Trophoblast cell (in vitro differentiated cells and primary cell): ENCODE results near the gene IL36B. TPM values are rescaled to one million over a fixed set of nuclear protein-coding genes. Genes with fewer than 3 reads are reported as not detected.

Source experiments
- DNase-seq, 2 donors: peaks; one replicate each; pipeline ENCODE4 v3.0.0-alpha.2; 2016
- H2AFZ ChIP-seq: 2 replicates; pipeline ENCODE4 v1.6.1; 2013; ENCODE audit warnings: low read length, moderate library complexity, mild to moderate bottlenecking; ENCODE audit not compliant: insufficient read depth, poor library complexity
- H2AK5ac ChIP-seq: 2 replicates; pipeline ENCODE4 v1.6.1; 2013; ENCODE audit warnings: mild to moderate bottlenecking, low read length
- H2BK120ac ChIP-seq: 2 replicates; pipeline ENCODE4 v1.6.1; 2013; ENCODE audit warnings: low read length, mild to moderate bottlenecking, moderate library complexity; ENCODE audit not compliant: insufficient read depth, poor library complexity
- H2BK12ac ChIP-seq: 2 replicates; pipeline ENCODE4 v1.6.1; 2013; ENCODE audit warnings: mild to moderate bottlenecking, low read length, moderate library complexity
- H2BK5ac ChIP-seq: 2 replicates; pipeline ENCODE4 v1.6.1; 2013; ENCODE audit warnings: low read length, low read depth, moderate library complexity, mild to moderate bottlenecking; ENCODE audit not compliant: poor library complexity
- H3K14ac ChIP-seq: 2 replicates; pipeline ENCODE4 v1.6.1; 2013; ENCODE audit warnings: mild to moderate bottlenecking, low read length
- H3K18ac ChIP-seq: 2 replicates; pipeline ENCODE4 v1.6.1; 2013; ENCODE audit warnings: mild to moderate bottlenecking, low read length
- H3K23ac ChIP-seq: 2 replicates; pipeline ENCODE4 v1.6.1; 2013; ENCODE audit warnings: low read length
- H3K27ac ChIP-seq: 2 replicates; pipeline ENCODE4 v1.5.1; 2013; ENCODE audit warnings: low read depth, mild to moderate bottlenecking, inconsistent platforms, low read length, moderate library complexity
- H3K27me3 ChIP-seq: 2 replicates; pipeline ENCODE4 v1.6.1; 2013; ENCODE audit warnings: inconsistent platforms, mild to moderate bottlenecking, low read length, moderate library complexity; ENCODE audit not compliant: insufficient read depth
- H3K36me3 ChIP-seq, 2 experiments: 1 replicate in 1 of 2; 2 replicates in 1 of 2; pipeline ENCODE4 v1.6.1; 2013; ENCODE audit warnings: low read length in 2 of 2, mild to moderate bottlenecking in 2 of 2, moderate library complexity in 1 of 2; ENCODE audit not compliant: insufficient read depth in 2 of 2, control insufficient read depth in 1 of 2
- H3K4ac ChIP-seq: 2 replicates; pipeline ENCODE4 v1.6.1; 2013; ENCODE audit warnings: low read depth, mild to moderate bottlenecking, low read length, moderate library complexity
- H3K4me1 ChIP-seq, 2 experiments: 1 replicate in 1 of 2; 2 replicates in 1 of 2; pipeline ENCODE4 v1.6.1; 2013; ENCODE audit warnings: low read length in 2 of 2, mild to moderate bottlenecking in 2 of 2, moderate library complexity in 1 of 2; ENCODE audit not compliant: insufficient read depth in 2 of 2, control insufficient read depth in 1 of 2
- H3K4me2 ChIP-seq: 2 replicates; pipeline ENCODE4 v1.6.1; 2013; ENCODE audit warnings: inconsistent platforms, mild to moderate bottlenecking, low read length, moderate library complexity
- H3K4me3 ChIP-seq: 2 replicates; pipeline ENCODE4 v1.5.1; 2013; ENCODE audit warnings: mild to moderate bottlenecking, low read depth, low read length, inconsistent platforms
- H3K79me1 ChIP-seq: one replicate; pipeline ENCODE4 v1.6.1; 2013; ENCODE audit warnings: low read length
- H3K79me2 ChIP-seq: 2 replicates; pipeline ENCODE4 v1.6.1; 2013; ENCODE audit warnings: low read length, mild to moderate bottlenecking; ENCODE audit not compliant: control insufficient read depth, insufficient read depth, poor library complexity
- H3K9ac ChIP-seq: 2 replicates; pipeline ENCODE4 v1.6.1; 2013; ENCODE audit warnings: mild to moderate bottlenecking, low read length
- H3K9me3 ChIP-seq: 2 replicates; pipeline ENCODE4 v1.6.1; 2013; ENCODE audit warnings: low read depth, mild to moderate bottlenecking, control low read depth, inconsistent platforms, low read length; ENCODE audit not compliant: insufficient read depth
- H4K12ac ChIP-seq: 2 replicates; pipeline ENCODE4 v1.6.1; 2013; ENCODE audit warnings: low read depth, mild to moderate bottlenecking, low read length, moderate library complexity
- H4K8ac ChIP-seq: 2 replicates; pipeline ENCODE4 v1.6.1; 2013; ENCODE audit warnings: low read depth, mild to moderate bottlenecking, low read length, moderate library complexity
- H4K91ac ChIP-seq: one replicate; pipeline ENCODE4 v1.6.1; 2013; ENCODE audit warnings: low read depth, mild to moderate bottlenecking, low read length, moderate library complexity
- WGBS: extraction: QIAGEN DNeasy Blood & Tissue Kit; methylation state at CpG from one replicate; pipeline ENCODE4 v1.1.7; 2013; ENCODE audit warnings: missing lambda C conversion rate; ENCODE audit not compliant: insufficient read length, insufficient coverage; ENCODE audit errors: extremely low coverage; 5-methylcytosine and 5-hydroxymethylcytosine counted together
- polyA plus RNA-seq: library from polyadenylated mRNA; stranded (reverse); fragments of 200-250 nt; gene quantifications from 2 replicates; pipeline ENCODE4 v1.2.3, GENCODE V29; 2013

The IL36B gene
- polyA plus RNA-seq = 0.04 and 0.14 TPM in 2 replicates

GRCh38 chr2:113052396-113052917, at the start of gene IL36B:
Gene IL36B (minus strand): TSS chr2:113052867.
- Histone ChIP-seq H3K79me2 (no peaks in the 10 kb centered on the region), H2BK5ac (no peak within 1 kb of the TSS), H4K12ac (no peak within 1 kb of the TSS), H2BK120ac (no peak within 1 kb of the TSS), H3K79me1 (no peaks in the 10 kb centered on the region), H3K4me3 (no peak within 1 kb of the TSS), H3K27me3 (no peaks in the 10 kb centered on the region), H4K8ac (no peak within 1 kb of the TSS), H3K9me3 (peaks cover 22% of the 10 kb centered on the region), H3K4me2 (no peak within 1 kb of the TSS), H2AFZ (no peak within 1 kb of the TSS), H3K4me1 (no peaks in the 10 kb centered on the region), H4K91ac (no peak within 1 kb of the TSS), H3K4ac (no peak within 1 kb of the TSS), H3K23ac (no peak within 1 kb of the TSS), H3K36me3 (no peaks in the 10 kb centered on the region), H3K18ac (no peak within 1 kb of the TSS), H3K9ac (no peak within 1 kb of the TSS), H3K27ac (no peak within 1 kb of the TSS), H2AK5ac (no peak within 1 kb of the TSS), H3K14ac (no peak within 1 kb of the TSS), H2BK12ac (no peak within 1 kb of the TSS)
- no peak for DNase-seq
- no CpG with 5 or more reads among the region's 6 CpGs for WGBS

- Histone ChIP-seq H3K18ac (no peak overlapping the region), H3K4me2 (no peak overlapping the region), H3K27ac (no peak overlapping the region), H3K79me2 (no peaks in the 10 kb centered on the region), H3K27me3 (no peaks in the 10 kb centered on the region), H3K79me1 (no peaks in the 10 kb centered on the region), H2AK5ac (no peak overlapping the region), H3K14ac (no peak overlapping the region), H3K36me3 (no peaks in the 10 kb centered on the region), H3K9me3 (peaks cover 7% of the 10 kb centered on the region), H2AFZ (no peak overlapping the region), H4K91ac (no peak overlapping the region), H2BK5ac (no peak overlapping the region), H3K4me1 (no peaks in the 10 kb centered on the region), H4K12ac (no peak overlapping the region), H2BK12ac (no peak overlapping the region), H3K23ac (no peak overlapping the region), H3K9ac (no peak overlapping the region), H3K4ac (no peak overlapping the region), H3K4me3 (no peak overlapping the region), H4K8ac (no peak overlapping the region), H2BK120ac (no peak overlapping the region)
- no CpG with 5 or more reads among the region's 2 CpGs for WGBS
- no peak for DNase-seq
These were observed 49.5 kb upstream of the IL36B start for GRCh38 chr2:113102133-113102532.

DNA sequence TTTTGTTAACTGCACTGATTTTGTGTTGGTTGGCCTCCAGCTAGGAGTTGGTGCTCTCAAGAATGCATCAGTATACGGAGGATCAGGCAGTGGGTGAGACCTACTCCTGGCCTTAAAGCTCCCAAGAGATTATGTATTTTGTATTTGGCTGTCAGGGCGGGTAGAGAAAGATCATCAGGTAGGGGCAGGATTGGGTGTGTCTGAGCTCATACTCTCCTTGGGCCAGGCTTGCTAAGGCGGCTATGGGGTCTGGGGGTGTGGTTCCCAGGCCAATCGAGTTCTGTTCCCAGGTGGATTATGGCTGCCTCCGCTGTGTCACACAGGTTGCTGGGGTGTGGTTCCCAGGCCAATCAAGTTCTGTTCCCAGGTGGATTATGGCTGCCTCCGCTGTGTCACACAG, 45.9 kb upstream of the IL36B start:
- no peak overlapping the region for H3K9ac ChIP-seq
- no CpG with 5 or more reads among the region's 6 CpGs for WGBS
- no peak overlapping the region for H4K91ac ChIP-seq

GRCh38 chr2:113098041-113098440, 45.4 kb upstream of the IL36B start:
- Histone ChIP-seq H3K4me2 (no peak overlapping the region), H3K14ac (no peak overlapping the region), H3K4ac (no peak overlapping the region), H3K36me3 (no peaks in the 10 kb centered on the region), H3K4me1 (no peaks in the 10 kb centered on the region), H3K79me2 (no peaks in the 10 kb centered on the region), H2AFZ (no peak overlapping the region), H2BK120ac (no peak overlapping the region), H3K79me1 (no peaks in the 10 kb centered on the region), H2BK5ac (no peak overlapping the region), H4K8ac (no peak overlapping the region), H2BK12ac (no peak overlapping the region), H3K4me3 (no peak overlapping the region), H3K9me3 (peaks cover 7% of the 10 kb centered on the region), H3K27me3 (no peaks in the 10 kb centered on the region), H3K9ac (no peak overlapping the region), H4K91ac (no peak overlapping the region), H3K23ac (no peak overlapping the region), H2AK5ac (no peak overlapping the region), H3K18ac (no peak overlapping the region), H3K27ac (no peak overlapping the region), H4K12ac (no peak overlapping the region)
- no peak for DNase-seq
- no CpG with 5 or more reads among the region's 4 CpGs for WGBS

More for the DNA sequence above, 45.9 kb upstream of the IL36B start:
- Histone ChIP-seq H3K23ac (no peak overlapping the region), H3K79me2 (no peaks in the 10 kb centered on the region), H3K27me3 (no peaks in the 10 kb centered on the region), H3K79me1 (no peaks in the 10 kb centered on the region), H3K9me3 (peaks cover 7% of the 10 kb centered on the region), H3K4me1 (no peaks in the 10 kb centered on the region), H3K36me3 (no peaks in the 10 kb centered on the region), H3K4ac (no peak overlapping the region), H2BK120ac (no peak overlapping the region), H4K8ac (no peak overlapping the region), H2BK12ac (no peak overlapping the region), H3K18ac (no peak overlapping the region), H3K27ac (no peak overlapping the region), H2BK5ac (no peak overlapping the region), H3K4me3 (no peak overlapping the region), H2AK5ac (no peak overlapping the region), H2AFZ (no peak overlapping the region), H4K12ac (no peak overlapping the region), H3K4me2 (no peak overlapping the region), H3K14ac (no peak overlapping the region)
- DNase-seq = no peak
